Activated CD4-positive, alpha-beta T cell treated with anti-CD3 and anti-CD28 coated beads, Interleukin-2, amount 50 U/mL, for 16 hours (primary cell): ENCODE results near the gene DNHD1.

Source experiments
- DNase-seq: peaks from one replicate; pipeline ENCODE4 v3.0.0-alpha.2; 2020

Gene DNHD1

GRCh38 chr11:6616596-6617250 is 119.6 kb downstream of the DNHD1 start:
- no peak for DNase-seq

- DNase-seq: no peak
Observed at GRCh38 chr11:6617315-6617781, 120.3 kb downstream of the DNHD1 start.

DNA sequence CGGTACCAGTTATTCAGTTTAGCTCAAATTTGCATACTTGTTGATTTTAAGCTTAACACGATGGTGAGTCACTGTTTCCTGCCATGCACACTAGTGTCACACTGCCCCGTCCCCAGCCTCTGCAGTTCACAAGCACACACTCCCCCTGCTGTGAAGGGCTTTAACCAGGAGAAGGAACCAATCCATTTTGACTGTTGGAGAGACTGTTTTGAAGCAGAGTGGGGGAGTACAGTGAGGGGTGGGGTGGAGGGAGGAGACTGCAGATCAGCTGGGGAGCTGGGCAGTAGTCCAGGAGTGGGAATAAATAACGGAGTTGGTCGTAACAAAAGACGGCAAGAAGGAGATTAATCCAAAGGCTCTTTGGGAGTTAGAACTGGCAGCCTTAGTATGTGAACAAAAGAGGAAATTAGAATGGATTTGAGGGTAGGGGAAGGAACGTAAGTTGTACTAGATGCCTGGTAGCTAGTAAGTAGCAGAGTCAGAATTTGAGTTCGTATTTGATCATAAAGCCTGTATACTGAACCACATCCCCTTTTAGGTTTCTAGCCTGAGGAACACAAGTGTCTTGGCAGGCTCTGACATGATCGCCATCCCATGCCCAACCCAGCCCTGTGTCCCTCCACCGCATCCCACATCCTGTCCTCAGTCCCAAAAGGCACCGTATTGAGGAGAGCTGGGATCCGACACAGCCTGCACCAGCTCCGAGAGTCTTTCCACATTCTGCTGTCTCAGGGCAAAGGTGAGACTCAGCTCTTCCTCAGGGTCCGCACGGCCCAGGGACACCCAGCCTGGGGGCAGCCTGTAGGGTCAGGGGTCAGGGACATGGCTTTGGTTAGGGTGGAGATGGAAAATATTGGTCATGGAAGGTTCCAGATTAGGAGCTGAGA is 121.3 kb downstream of the DNHD1 start:
- DNase-seq: peak; percentile 79

GRCh38 chr11:6619004-6619745 is 122.1 kb downstream of the DNHD1 start, which contains the start of gene TPP1:
Gene TPP1, minus strand, starts transcription at chr11:6619422. Its CDS starts 22 bp downstream, at chr11:6619400.
- DNase-seq: peak; percentile 94

GRCh38 chr11:6620636-6621035 is 123.6 kb downstream of the DNHD1 start:
- no peak for DNase-seq
